Psoas muscle (tissue), 8 donors: ENCODE data around the gene SREBF1. TPM values are rescaled to one million over a fixed set of nuclear protein-coding genes. Genes with fewer than 3 reads are reported as not detected.
A peak's percentile ranks its signal among the peaks of the same experiment; 100 is the strongest.

Experiments used
- ATAC-seq, 4 donors: fragments of 200-7000 bp; cut with Tn5 transposase; one replicate each; pipeline ENCODE4 v1.9.1; 2020; ENCODE audit warnings: moderate library complexity in 3 of 4, mild to moderate bottlenecking in 2 of 4
- DNase-seq, 2 donors: peaks; one replicate each; pipeline ENCODE4 v3.0.0-alpha.2; 2020
- H3K27ac ChIP-seq: fragments of 200-600 bp; one replicate; pipeline ENCODE4 v1.8.0; 2022
- H3K27me3 ChIP-seq, 3 donors: fragments of 200-600 bp in 1 of 3; one replicate each; pipeline versions ENCODE4 v1.6.1 to v1.8.0; 2013 to 2022; ENCODE audit warnings: low read length in 2 of 3, mild to moderate bottlenecking in 2 of 3, moderate library complexity in 1 of 3; ENCODE audit not compliant: insufficient read depth in 3 of 3
- H3K36me3 ChIP-seq, 2 donors: fragments of 200-600 bp in 1 of 2; one replicate each; pipeline versions ENCODE4 v1.6.1 to v1.8.0; 2013 to 2022; ENCODE audit warnings: low read depth in 1 of 2, mild to moderate bottlenecking in 1 of 2, moderate library complexity in 1 of 2; ENCODE audit not compliant: insufficient read depth in 1 of 2
- H3K4me1 ChIP-seq: fragments of 200-600 bp; one replicate; pipeline ENCODE4 v1.8.0; 2022
- H3K4me3 ChIP-seq: fragments of 200-600 bp; one replicate; pipeline ENCODE4 v1.8.0; 2022; ENCODE audit warnings: mild to moderate bottlenecking
- H3K9me3 ChIP-seq: fragments of 200-600 bp; one replicate; pipeline ENCODE4 v1.8.0; 2022
- WGBS, 3 donors: extraction: QIAGEN DNeasy Blood & Tissue Kit; methylation state at CpG; one replicate each; pipeline versions ENCODE4 v1.1.6 to v1.1.7; 2013; 5-methylcytosine and 5-hydroxymethylcytosine counted together
- intact Hi-C, 2 donors: fragments of 100-400 bp; cut with DNase I; formaldehyde crosslinking; loops; one replicate each; pipeline versions ENCODE4 v1.11.0 to v1.14.2; 2022
- polyA plus RNA-seq, 3 donors: library from polyadenylated mRNA; stranded (reverse); fragments of 200-250 nt; gene quantifications; one replicate each; pipeline ENCODE4 v1.2.3, GENCODE V29; 2013
- total RNA-seq, 4 donors: library from RNA; stranded (reverse); fragmentation: NEBNext Ultra II Directional in 2 of 4; extraction: Animal tissue kit (Norgen Biotek cat#: 25700) in 2 of 4; gene quantifications; one replicate each; pipeline versions ENCODE4 v1.2.1 to v1.2.4, GENCODE V29; 2021 to 2023
- TF ChIP-seq, protein P1 (sequence below): fragments of 200-600 bp; IDR thresholded peaks from one replicate; pipeline ENCODE4 v1.8.0; 2022; ENCODE audit warnings: antibody characterized with exemption
- donor health status: healthy with polysubstance abuse.
- donor health status: DM: no; HTN: no; CAD: no; lungs with moderate emphysema.
- donor health status: Bipolar disorder and iron deficiency.
- donor health status: healthy.
- donor health status: DM: yes; HTN: yes; CAD: no.
- donor health status: DM: no; HTN: no; CAD: no.
- donor health status: DM: no; HTN: no; CAD: no.
- donor health status: DM: yes; HTN: yes; CAD: no.

SREBF1 gene
- total and polyA plus RNA-seq, 7 donors, result 6.2 to 43.0 (median 19.2) TPM

GRCh38 chr17:17871913-17872312 is 35.1 kb upstream of the SREBF1 start:
- TF ChIP-seq, protein P1, sequence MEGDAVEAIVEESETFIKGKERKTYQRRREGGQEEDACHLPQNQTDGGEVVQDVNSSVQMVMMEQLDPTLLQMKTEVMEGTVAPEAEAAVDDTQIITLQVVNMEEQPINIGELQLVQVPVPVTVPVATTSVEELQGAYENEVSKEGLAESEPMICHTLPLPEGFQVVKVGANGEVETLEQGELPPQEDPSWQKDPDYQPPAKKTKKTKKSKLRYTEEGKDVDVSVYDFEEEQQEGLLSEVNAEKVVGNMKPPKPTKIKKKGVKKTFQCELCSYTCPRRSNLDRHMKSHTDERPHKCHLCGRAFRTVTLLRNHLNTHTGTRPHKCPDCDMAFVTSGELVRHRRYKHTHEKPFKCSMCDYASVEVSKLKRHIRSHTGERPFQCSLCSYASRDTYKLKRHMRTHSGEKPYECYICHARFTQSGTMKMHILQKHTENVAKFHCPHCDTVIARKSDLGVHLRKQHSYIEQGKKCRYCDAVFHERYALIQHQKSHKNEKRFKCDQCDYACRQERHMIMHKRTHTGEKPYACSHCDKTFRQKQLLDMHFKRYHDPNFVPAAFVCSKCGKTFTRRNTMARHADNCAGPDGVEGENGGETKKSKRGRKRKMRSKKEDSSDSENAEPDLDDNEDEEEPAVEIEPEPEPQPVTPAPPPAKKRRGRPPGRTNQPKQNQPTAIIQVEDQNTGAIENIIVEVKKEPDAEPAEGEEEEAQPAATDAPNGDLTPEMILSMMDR, result no peak
- ATAC-seq, result no peak
- WGBS, 3 donors, result 66 to 82% (median 76%) methylated on average over 3 of the region's 3 CpGs
- Histone ChIP-seq H3K9me3 (no peaks in the 10 kb centered on the region), H3K27ac (no peak overlapping the region), H3K27me3 (no peaks in the 10 kb centered on the region), H3K4me3 (no peak overlapping the region), H3K36me3 (peaks cover 0 to 31% of the 10 kb centered on the region in 2 donors), H3K4me1 (peaks cover 24% of the 10 kb centered on the region)
- intact Hi-C loops, result no loop called here
- DNase-seq, result no peak

GRCh38 chr17:17870247-17870646 is 33.5 kb upstream of the SREBF1 start:
- intact Hi-C loops, result no loop called here
- ATAC-seq, result no peak
- WGBS, 3 donors, result 76 to 79% (median 77%) methylated on average over 6 of the region's 6 CpGs
- Histone ChIP-seq H3K9me3 (no peaks in the 10 kb centered on the region), H3K4me1 (peaks cover 7% of the 10 kb centered on the region), H3K4me3 (no peak overlapping the region), H3K27me3 (no peaks in the 10 kb centered on the region), H3K36me3 (peaks cover 0 to 48% of the 10 kb centered on the region in 2 donors), H3K27ac (no peak overlapping the region)
- TF ChIP-seq, protein P1, result no peak
- no peak for DNase-seq

- Histone ChIP-seq H3K4me3 (no peak overlapping the region), H3K4me1 (peaks cover 2% of the 10 kb centered on the region), H3K36me3 (peaks cover 0 to 51% of the 10 kb centered on the region in 2 donors), H3K9me3 (no peaks in the 10 kb centered on the region), H3K27ac (peak overlapping the region; percentile 30), H3K27me3 (no peaks in the 10 kb centered on the region)
- DNase-seq (no peak), ATAC-seq (no peak)
- intact Hi-C loops, result no loop called here
- TF ChIP-seq, protein P1, result no peak
- 62 to 67% (median 65%) methylated on average over 18 of the region's 18 CpGs for WGBS, 3 donors
These were observed 32.1 kb upstream of the SREBF1 start for GRCh38 chr17:17868641-17869522.

DNA sequence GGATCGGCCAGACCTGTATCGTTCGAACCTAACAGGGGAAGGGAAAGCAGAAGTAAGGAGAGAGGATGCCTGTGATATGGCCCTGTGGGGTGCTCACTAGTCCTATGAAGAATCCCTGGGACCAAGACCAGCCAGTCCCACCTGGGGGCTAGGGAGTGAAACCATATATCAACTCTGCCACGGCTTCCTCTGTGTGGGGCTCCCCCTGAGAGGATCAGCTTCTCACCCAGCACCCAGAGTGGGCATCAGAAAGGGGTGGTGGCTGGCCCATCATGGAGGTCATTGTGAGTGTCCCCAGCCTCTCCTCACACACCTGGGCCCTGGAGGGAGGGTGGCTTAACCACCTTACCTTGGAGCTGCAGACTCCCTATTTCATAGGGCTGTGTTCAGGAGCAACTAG is 30.1 kb upstream of the SREBF1 start:
- TF ChIP-seq, protein P1, result no peak
- no peak for DNase-seq
- intact Hi-C loops, result no loop called here
- peak in 1 of 4 donors; percentile 12 for ATAC-seq
- Histone ChIP-seq H3K4me3 (no peak overlapping the region), H3K36me3 (peaks cover 0 to 60% of the 10 kb centered on the region in 2 donors), H3K9me3 (no peaks in the 10 kb centered on the region), H3K27ac (no peak overlapping the region), H3K4me1 (no peaks in the 10 kb centered on the region), H3K27me3 (no peaks in the 10 kb centered on the region)
- 90 to 97% (median 96%) methylated on average over 4 of the region's 4 CpGs for WGBS, 3 donors
